SK-N-SH treated with all-trans-retinoic acid at 6 μM for 48 hours (cell line): Measurements from ENCODE around the gene MPDU1.

ENCODE experiments used
- ARNTL ChIP-seq: fragments of 450-650 bp; formaldehyde crosslinking; IDR thresholded peaks from 2 replicates; pipeline ENCODE4 v1.5.0; 2020; ENCODE audit warnings: low read depth, mild to moderate bottlenecking, moderate library complexity, borderline replicate concordance
- ESRRG ChIP-seq: fragments of 250-450 bp; sonication (Bioruptor Pico); IDR thresholded peaks from 2 replicates; pipeline ENCODE4 v1.6.1; 2021; ENCODE audit warnings: mild to moderate bottlenecking
- SNAI2 ChIP-seq: fragments of 250-450 bp; sonication (Bioruptor Pico); IDR thresholded peaks from 2 replicates; pipeline ENCODE4 v1.5.0; 2020; ENCODE audit warnings: mild to moderate bottlenecking, moderate library complexity

DNA sequence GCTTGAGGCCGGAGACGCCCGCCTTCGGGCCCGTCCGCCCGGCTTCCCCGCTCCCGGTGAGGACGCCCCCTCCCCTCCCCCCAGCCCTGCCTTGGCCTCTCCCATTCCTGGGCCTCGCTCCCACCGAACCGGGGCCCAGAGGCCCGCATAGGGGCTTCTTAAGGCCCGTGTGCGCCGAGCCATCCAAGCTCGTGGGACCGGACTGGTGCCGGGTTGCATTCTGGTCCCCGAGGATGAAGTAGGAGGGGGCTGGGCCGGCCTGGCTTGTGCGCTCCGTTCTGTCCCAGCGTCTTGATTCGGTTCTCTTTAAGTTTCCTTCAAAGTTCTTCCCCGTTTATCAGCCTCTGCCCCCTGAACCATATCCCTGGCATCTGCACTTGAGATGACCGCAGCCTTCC is 21.4 kb upstream of the MPDU1 start:
- TF ChIP-seq ESRRG, result no peak
- no peak for TF ChIP-seq ARNTL (CRISPR knock-in tag)
- no peak for TF ChIP-seq SNAI2 (CRISPR knock-in tag)
